Raji (cell line): ENCODE measurements around the gene ACER2.

Experiments
- POLR2A ChIP-seq: IDR thresholded peaks from 2 replicates; pipeline ENCODE4 v1.6.1; 2011; ENCODE audit warnings: low read depth, low read length, control low read depth; ENCODE audit not compliant: insufficient read depth

The ACER2 gene

DNA sequence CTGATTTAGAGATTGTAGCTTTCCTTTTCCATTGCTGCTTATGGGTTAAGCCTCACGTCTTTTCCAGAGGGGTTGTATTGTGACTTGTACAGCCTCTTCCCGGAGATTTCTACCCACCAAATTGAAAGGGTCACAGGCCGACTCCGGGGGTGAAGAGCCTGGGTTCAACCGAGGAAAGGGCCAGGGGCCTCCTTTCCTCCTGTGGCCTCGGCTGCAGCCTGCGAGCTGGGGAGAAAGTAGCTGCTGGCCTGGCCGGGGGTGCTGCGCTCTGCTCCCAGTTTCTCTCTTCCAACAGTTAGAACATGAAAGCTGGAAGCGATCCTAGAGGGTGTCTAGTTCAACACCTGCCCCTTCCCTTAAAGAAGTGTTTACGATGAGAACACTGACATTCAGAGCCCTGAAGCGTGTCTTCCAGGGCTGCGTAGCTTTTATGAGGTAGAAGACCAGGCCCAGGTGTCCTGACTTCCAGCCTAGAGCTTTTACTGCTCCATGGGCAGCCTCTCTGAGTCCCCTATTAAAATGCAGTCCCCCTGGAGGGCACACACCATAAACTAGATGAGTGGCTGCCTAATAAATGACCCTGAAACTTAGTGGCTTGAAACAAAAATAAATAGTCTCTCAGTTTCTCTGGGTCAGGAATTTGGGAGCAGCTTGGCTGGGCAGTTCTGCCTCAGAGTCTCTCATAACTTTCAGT is 56.9 kb downstream of the ACER2 start:
- no peak for TF ChIP-seq POLR2A

DNA sequence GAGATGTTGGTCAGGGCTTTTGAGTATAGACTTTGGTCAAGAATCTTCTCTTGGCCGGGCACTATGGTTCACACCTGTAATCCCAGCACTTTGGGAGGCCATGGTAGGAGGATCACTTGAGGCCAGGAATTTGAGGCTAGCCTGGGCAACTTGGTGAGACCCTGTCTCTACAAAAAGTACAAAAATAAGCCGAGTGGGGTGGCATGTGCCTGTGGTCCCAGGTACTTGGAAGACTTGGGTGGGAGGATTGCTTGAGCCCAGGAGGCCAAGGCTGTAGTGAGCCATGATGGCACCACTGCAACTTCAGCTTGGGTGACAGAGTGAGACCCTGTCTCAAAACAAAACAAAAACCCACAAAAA is 57.5 kb downstream of the ACER2 start:
- no peak for TF ChIP-seq POLR2A

DNA sequence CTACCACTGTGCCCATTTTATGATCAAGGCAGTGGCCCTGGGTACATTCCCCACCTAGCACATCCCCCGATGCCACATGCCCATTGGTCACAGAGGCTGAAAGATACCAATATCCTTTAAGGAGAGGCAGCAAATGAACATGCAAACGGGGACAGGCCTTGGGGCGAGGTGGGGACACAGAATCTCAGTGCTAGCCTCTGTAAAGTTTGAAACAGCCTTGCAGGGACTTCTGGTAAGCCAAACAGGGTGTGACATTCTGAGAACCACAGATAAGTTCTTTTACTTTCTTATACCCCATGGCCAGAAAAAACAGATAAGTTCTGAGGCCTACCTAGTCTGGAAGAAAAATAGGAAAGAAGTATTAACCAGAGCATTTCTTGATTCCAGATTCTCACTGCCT is 60.5 kb downstream of the ACER2 start:
- TF ChIP-seq POLR2A, result no peak

DNA sequence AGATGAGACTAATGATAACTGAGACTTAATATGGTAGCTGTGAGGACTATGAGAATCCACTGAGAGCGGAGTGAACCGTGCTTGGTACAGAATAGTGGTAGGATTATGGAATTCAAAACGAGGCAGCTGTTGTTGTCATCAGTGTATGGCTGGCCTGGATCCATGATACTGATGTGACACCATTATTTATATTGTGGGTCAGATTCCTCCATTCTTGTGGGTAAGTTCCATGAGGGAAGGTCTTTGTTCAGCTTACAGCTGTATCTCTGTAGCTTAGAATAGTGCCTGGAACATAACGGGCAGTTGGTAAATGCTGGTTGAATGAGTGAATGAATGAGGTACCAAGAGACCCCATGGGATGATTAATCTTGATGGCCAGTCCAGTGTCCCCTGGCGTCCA is 61.8 kb downstream of the ACER2 start:
- TF ChIP-seq POLR2A, result no peak

DNA sequence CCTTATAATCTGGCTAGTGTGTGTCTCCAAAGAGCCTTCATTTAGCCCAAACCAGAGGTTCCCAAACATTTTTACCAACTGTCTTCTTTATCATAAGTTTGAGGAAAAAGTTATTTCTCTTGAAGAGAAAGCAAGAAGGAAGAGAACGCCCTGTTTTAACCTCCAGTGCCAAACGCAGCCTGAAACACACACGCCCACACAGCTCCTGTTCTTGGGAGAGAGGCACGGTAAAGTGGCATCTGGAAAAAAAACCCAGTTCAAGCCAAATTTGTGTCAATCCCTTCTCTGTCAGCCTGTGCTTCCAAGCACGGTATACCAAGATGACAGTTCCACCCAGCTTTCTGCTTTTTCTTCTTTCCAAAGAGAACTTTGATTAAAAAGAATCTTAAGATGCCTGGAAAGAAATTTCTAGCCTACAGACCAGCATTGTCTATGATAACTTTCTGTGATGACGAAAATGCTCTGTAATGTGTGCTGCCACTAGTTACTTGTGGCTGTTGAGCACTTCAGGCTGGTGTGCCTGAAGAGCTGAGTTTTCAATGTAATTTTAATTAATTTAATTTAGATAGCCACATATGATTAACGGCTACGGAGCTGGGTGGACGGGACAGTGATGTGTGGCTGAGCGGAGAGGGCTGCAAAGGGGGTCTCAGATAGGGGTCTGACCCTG is 62.3 kb downstream of the ACER2 start:
- TF ChIP-seq POLR2A, result no peak

DNA sequence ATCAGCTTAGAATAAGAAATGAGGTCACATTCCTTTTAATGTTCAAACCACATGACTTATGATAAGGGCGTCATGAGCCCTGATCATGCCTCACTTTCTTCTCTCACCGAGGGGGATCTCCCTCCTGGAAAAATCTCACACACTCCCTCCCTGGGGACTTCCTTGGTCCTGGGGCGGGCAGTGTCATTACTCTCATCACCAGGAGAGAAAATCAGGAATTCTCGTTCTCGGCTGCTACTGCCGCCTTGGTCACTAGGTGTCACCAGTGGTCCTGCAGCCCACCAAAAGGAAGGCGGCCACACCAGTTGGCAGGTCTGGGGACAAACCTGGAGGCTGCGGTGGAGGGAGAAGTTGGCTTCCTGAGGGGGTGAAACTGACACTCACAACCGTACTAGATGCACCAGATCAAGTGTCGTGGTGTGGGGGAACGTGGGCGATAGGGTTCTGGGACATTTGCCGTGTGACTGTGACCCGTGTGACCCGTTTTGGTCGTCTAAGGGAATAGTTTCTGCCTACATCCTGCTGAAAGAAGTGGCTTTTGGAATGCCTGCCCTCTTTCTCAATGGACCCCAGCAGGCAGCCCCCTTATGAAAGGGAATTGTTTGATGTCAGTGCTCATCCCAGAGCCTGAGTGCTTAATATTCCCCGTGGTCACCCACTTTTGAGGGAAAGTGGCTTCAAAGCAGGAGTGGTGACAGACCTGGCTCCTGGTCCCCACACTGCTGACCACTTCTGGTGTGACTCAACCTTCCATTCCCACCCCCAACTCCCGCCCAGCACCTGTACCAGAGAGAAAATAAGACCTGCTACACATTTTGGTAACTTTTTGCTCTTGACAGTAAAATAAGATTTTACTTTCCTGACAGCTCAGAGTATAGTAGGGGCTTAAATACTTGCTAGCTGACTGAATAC is 63.2 kb downstream of the ACER2 start:
- no peak for TF ChIP-seq POLR2A

DNA sequence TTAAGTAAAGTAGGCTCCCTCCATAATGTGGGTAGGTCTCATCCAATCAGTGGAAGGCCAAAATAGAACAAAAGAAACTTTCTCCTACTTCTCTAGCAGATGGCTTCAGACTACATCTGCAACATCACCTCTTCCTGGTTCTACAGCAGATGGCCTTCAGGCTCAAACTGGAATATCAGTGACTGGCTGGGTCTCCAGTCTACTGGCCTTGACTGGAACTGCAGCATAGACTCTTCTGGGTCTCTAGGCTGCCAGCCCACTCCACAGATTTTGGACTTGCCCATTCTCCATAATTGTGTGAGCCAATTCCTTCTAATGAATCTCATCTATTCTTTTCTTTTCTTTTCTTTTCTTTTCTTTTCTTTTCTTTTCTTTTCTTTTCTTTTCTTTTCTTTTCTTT is 64.8 kb downstream of the ACER2 start:
- no peak for TF ChIP-seq POLR2A

DNA sequence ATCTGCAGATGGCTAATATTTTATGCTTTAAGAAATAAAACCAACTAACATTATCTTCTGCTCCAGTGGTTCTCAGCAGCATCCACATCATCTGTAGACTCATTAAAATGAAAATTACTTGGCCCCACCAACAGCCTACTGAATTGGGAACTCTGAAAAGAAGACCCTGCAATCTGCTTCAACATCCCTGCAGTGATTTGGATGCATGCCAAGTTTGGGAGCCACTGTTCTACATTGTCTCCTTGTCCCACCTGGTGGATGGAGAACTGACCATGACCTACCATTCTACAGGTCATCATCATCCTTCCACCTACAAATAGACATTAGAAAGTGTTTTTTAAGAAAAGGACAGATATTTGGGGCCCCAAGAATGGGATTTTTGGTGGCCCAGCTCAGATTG is 71.1 kb downstream of the ACER2 start:
- TF ChIP-seq POLR2A, result no peak

DNA sequence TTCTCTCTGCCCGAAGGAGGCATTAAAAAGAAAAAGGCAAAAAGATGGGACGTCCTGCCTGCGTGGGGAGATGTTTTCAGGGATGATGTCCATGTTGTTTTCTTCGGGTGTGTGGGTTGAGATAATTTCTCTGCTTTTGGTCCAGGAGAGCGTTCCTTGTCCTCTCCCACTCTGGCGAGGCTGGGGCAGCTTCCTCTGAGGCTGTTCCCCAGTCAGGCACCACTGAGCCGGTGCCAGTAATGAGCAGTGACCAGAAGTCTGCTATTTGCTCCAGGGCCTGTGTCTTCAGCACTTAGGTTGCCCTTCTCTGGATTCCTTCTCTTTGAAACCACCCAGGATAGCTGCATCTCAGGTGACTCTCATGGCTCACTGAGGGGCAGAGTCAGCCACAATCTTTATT is 71.5 kb downstream of the ACER2 start:
- TF ChIP-seq POLR2A, result no peak

DNA sequence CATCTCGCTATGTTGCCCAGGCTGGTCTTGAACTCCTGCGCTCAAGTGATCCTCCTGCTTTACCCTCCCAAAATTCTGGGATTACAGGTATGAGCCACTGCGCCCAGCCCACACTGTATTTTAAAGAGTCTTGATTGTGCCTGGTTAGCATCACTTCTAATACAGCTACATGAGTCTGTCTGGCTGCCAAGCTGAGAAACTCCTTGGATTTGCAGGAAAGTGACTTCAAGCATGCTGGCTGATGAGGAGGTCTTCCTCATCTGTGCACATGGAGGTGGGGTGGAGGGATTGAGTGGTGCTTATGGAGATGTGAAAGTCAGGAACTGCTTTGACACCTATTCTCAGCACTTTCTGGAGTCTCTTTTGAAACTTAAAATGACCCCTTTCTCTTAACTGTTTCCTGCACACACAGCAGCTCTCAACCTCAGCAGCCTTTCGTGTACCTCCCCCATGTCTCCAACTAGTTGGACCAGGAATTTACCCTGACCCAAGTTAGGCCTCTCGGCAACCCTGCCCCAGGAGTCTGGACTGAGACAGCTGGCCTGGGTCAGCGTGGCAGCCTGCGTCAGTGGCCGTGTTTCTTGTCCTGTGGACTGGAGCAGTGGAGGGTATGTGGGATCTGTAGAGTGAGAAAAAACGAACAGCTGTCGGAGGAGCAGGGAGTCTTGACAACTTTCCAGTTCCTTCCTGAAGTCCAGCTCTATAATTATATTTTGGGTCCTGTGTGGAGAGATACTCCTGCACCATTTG is 72.5 kb downstream of the ACER2 start:
- TF ChIP-seq POLR2A, result no peak

DNA sequence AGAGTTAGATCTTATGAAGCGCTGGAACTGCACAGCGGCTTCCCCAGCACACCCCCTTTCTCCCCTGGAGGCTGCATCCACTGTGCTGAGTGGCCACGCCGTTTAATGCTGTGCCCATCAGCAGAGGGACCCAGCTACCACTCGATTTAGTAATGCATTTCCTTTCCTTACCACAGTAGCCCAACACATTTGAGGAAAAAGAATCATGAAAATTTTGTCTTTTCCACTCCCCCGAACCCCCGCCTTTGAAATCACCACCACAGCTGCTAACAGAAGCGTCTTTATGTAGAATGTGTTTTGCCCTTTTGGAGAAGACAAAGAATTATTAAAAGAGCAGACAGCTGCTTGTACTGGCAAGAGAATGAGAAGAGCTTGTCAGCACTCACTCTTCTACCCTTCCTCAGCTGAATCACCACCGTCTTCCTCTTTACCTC is 73.2 kb downstream of the ACER2 start:
- no peak for TF ChIP-seq POLR2A

DNA sequence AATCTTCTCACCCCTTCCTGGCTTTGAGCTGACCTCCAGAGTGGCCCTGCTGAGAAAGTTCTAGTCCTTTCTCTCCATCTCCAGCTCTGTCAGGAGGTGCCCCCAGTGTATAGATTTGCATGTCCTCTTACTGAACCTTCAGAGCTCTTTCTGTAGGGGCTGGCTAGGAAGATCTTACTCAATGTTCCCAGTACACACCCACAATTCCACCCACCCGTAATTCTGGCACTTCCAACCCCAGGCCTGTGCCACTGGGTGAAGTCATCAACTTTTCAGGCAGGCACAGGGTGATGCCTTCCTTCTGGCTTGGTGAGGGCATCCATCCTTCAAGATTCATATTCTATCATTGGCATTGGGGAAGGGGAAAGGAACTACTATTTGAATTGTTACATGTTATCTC is 75.9 kb downstream of the ACER2 start:
- no peak for TF ChIP-seq POLR2A

DNA sequence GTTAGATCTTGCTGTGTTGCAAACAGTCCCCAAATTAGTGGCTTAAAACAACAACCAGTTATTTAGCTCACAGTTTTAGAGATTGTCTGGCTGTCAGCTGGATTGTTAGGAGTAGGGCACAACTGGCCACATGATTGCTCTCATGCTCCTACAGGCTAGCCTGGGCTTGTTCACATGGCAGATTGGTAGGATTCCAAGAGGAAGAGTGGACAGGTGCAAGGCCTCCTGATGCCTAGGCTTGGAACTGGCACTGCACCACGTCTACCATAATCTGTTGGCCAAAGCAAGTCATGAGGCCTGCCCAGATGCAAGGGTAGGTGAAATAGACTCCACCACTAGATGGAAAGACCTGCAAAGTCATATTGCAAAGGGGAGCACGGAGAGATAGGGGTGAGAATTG is 76.4 kb downstream of the ACER2 start:
- TF ChIP-seq POLR2A, result no peak

DNA sequence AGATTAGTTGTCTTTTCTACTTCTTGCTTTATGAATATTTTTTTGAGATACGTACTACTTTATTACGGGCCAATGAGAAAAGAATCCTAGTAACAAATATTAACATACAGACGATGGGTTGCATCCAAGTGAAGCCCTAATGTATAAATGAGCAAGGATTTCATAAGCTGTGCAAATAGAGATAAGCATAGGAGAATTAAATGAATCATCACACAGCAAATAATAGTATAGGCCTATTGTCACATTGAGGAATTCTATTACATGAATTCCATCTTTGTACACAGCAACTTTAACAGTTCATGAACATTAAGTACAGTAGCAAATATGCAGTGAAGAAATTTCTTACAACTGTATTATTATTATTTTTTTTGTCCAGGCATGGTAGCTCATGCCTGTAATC is 78.0 kb downstream of the ACER2 start:
- no peak for TF ChIP-seq POLR2A

DNA sequence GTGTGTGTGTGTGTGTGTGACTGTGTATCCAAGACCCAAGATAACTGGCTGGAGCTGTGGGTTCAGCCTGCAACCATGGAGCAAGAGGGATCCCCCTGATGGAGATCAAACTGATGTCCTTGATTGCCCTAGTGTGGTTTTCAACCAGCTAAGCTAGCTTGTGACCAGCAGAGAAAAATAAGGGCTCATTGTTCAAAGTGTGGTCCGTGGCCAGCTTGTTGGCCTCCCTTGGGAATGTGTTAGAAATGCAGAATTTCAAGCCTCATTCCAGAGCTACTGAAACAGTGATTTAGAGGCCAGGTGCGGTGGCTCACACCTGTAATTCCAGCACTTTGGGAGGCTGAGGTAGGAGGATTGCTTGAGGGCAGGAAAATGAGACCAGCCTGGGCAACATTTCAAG is 79.9 kb downstream of the ACER2 start:
- no peak for TF ChIP-seq POLR2A

DNA sequence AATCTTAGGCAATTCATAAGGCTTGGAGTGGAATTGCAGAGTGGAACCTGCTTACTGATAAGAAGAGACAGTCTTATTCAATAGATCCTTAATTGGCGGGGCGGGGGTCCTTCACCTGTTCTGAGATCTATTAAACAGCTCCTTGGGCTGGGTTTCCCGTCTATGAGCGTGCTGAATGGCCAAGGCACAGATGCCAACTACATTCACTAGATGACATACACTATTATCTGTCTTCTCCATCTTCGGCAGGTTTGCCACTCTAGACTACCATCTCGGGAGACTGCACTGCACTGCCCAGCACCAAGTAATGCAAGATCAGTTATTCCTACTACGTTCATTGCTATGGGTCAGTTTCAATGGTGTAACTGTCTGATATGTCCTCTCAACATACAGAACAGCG is 81.5 kb downstream of the ACER2 start:
- no peak for TF ChIP-seq POLR2A

DNA sequence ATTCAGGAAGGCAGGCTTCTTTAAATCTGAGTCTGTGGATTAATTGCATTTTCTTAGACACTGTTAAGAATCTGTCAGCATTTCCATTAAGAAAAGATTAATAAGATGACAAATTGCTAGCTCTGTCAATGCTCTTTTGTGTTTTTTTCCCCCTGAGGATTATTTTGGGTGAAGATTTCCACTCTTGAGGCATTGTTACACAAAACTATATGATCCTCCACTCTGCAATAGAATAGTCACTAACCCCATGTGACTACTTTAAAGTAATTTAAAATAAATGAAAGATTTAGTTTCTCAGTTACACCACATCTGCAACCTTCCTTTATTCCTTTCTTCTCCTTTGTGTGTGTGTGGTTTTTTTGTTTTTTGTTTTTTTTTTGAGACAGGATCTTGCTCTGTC is 82.0 kb downstream of the ACER2 start:
- no peak for TF ChIP-seq POLR2A
